Mammary epithelial cell (primary cell): ENCODE data around the gene MRPS5.

Source experiments
- EZH2 ChIP-seq: IDR thresholded peaks from 2 replicates; pipeline ENCODE4 v1.6.1; 2012; ENCODE audit warnings: low read length, inconsistent platforms, borderline replicate concordance
- TF ChIP-seq, protein P1 (sequence below), 2 donors: IDR thresholded peaks in 1 of 2; conservative IDR thresholded peaks in 1 of 2; 2 replicates each; pipeline ENCODE4 v1.5.1; 2011 to 2012; ENCODE audit warnings: inconsistent platforms in 2 of 2, low read length in 2 of 2, mild to moderate bottlenecking in 2 of 2, control low read depth in 1 of 2, low read depth in 1 of 2; ENCODE audit not compliant: insufficient read depth in 1 of 2; ENCODE audit errors: extremely low read depth in 1 of 2

DNA sequence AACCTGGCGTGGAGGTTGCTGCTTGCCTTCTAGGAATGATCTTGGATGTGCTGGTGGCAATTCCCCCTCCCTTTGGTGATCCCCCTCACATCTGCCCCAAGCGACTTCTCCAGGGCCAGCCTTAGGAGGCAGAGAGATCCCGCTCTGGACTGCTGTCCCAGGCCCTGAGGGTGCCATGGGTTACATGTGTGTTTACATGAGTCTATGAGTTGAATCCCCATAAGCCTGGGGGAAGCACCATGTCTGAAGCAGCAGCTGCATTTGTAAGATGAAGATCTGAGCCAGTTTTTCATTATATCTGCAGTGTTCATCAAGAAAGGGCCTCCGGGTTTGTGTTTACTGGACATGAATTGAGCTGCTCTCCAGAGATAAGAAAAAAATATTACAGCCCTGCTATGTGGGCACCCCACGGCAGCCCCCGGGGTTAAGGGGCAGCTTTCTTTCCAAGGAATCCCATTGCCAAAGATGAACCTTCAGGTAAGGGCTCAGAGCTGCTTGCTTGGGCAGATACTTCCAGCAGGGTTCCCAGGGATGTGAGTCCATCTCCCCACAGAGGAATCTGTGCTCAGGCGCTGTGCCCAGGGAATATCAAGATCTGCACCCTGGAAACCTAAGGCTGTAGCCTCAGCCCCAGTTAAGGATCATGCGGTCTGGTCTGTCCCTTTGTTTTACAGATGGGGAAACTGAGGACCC lies 46.0 kb downstream of the MRPS5 start:
- TF ChIP-seq, protein P1, sequence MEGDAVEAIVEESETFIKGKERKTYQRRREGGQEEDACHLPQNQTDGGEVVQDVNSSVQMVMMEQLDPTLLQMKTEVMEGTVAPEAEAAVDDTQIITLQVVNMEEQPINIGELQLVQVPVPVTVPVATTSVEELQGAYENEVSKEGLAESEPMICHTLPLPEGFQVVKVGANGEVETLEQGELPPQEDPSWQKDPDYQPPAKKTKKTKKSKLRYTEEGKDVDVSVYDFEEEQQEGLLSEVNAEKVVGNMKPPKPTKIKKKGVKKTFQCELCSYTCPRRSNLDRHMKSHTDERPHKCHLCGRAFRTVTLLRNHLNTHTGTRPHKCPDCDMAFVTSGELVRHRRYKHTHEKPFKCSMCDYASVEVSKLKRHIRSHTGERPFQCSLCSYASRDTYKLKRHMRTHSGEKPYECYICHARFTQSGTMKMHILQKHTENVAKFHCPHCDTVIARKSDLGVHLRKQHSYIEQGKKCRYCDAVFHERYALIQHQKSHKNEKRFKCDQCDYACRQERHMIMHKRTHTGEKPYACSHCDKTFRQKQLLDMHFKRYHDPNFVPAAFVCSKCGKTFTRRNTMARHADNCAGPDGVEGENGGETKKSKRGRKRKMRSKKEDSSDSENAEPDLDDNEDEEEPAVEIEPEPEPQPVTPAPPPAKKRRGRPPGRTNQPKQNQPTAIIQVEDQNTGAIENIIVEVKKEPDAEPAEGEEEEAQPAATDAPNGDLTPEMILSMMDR (conservative IDR thresholded peaks at IDR 0.05 in 1 of 2, IDR thresholded peaks at IDR 0.05 in 1 of 2; ENCODE audit: extremely low read depth in 1 of 2, insufficient read depth in 1 of 2, low read depth in 1 of 2, low read length in 2 of 2) = no peak
- TF ChIP-seq EZH2 = no peak
